8988T (cell line): ENCODE results near the gene C1orf141.
"Not testable (repeated sequence)": the region's sequence is repeated elsewhere in the genome, so short reads cannot be mapped to it uniquely, and the experiment has no call there.

Source experiments
- DNase-seq: peaks from one replicate; pipeline ENCODE4 v3.0.0; 2011

C1orf141 gene

DNA sequence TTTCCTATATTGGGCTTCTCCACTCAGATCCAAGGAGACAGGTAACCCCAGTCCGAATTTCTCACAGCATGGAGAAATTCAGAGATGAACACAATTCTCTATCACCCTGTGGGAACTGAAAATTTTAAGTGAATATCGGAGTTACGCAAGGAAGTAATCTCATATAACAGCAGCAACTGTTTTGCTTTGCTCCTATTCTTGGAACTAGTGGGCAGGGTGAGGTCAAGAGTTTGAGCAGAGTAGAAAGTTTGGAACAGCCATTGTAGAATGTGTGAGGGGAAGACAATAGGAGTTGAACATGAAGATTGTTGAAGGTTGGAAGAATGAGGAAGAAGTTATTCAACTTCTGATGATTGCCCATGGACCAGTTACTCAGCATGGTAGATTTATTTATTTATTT, 56.5 kb downstream of the C1orf141 start:
- no peak for DNase-seq

DNA sequence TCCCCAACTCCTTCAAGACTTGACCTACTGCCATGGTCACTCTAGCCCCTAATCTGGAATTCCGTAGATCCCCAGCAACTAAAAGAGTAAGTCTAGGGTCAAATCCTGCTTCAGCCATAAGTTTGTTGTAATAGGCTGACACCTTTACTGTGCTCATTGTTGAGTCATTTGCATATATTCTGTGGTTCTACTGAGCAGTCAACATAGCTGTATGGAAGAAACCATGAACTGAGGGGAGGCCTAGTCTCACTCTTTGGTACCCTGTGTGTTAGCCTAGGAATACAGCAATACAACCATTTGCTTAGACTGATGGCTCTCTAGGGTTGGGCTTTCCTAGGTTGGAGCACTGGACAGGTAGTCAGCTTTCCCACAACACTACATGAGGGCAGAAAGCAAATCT, 57.2 kb downstream of the C1orf141 start:
- DNase-seq, result no peak

DNA sequence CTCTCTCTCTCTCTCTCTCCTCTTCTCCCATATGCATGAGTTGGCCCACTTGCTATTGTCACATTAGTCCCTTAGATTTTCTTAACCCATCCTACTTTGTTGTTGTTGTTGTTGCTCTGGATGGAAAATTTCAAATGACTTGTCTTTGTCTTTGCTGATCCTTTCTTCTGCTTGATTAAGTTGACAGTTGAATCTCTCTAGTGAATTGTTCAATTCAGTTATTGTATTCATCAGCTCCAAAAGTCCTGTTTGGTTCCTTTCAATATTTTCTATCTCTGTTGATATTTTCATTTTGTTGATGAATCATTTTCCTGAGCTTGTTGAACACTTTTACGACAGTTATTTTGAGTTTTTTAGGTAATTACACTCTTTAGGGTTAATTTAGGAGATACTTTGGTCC, 62.0 kb downstream of the C1orf141 start:
- no peak for DNase-seq

DNA sequence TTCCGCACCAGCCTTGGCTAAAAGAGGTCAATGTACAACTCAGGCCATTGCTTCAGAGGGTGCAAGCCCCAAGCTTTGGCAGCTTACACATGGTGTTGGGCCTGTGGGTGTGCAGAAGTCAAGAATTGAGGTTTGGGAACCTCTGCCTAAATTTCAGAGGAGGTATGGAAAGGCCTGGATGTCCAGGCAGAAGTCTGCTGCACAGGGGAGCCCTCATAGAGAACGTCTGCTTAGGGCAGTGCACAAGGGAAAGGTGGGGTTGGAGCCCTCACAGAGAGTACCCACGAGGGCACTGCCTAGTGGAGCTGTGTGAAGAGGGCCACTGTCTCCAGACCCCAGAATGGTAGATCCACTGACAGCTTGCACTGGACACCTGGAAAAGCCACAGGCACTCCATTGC, 67.1 kb downstream of the C1orf141 start:
- not testable (repeated sequence) for DNase-seq

DNA sequence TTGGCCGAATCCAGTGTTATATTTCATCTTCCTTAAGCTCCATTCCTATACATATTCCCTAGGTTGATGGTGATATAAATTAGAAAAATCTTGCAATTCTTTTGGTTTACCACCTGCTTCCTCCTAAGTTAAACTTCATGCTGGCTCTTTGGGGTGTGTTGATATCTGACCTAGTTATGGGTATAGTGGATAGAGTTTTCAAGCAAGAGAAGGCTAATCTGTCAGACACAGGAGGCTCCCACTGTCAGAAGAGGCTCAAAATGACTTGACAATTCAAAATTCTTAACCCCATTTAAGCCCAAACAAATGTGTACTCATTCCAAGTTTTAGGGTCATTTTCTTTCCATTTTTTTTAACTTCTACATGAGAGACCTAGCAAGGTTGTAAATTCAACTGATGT, 72.4 kb downstream of the C1orf141 start:
- no peak for DNase-seq

DNA sequence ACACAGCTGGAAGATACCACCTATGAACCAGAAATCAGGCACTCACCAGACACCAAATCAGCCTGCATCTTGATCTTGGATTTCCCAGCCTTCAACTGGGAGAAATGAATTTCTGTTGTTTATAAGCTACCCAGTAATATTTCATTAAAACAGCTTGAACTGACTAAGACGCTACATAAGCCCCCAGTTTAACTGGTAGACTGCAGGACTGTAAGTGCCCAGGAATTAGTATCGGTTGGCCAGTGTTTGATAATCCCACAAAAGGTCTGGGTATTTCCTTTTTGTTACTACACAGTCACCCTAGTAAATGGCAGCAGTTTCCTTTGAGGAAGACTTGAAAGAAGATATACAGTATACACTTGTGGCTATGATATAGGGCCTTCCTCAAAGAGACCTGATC, 73.5 kb downstream of the C1orf141 start:
- no peak for DNase-seq

DNA sequence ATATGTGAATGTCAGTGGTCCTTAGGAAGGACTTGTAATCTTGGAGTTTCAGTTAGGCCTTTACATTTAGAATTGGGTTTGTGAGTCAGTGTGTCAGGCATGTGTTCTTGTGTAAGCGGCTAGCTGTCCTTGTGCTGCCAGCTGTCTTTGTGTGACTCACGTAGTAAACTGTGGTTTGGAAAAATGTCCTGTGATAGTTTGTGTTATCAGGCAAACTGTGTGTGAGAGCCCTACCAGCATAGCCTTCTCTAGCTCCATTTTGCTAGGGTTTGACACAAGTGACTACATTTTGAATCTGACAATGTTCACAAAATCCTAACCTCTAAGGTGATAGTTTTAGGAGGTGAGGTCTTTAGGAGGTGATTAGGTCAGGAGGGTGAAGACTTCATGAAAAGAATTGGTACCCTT, 74.0 kb downstream of the C1orf141 start:
- no peak for DNase-seq

DNA sequence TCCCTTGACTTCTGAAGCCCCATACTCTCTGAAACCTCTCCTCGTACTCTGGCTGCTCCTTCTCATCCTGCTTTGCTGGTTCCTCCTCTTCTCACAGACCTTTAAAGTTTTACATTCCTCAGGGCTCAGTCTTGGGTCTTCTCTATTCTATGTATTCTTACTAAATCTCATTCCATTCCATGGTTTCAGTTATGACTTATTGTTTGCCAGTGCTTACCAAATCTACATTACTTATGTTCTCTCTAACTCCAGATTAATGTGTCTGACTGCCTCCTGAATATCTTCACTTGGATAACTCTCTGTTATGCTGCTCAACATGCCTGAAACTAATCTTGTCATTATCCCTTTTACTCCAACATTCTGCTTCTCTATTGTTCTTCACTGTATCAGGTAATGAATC, 75.4 kb downstream of the C1orf141 start:
- no peak for DNase-seq

DNA sequence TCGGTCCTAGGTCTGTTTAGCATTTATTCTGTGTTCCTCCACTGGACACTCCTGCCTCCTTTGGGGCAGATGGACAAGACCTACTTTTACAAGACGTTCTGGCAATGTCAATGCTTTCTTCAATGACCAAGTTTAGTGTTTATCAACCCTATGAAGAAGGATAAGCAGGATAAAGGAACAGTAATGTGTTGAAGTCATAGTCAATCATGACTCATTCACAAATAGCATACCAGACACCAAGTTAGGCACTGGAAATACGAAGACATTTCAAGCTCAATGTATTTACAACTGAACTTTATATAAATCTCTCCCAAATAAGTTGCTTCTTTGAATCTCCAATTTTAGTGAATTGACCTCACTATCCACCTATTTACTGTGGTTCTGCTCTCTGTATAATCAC, 76.0 kb downstream of the C1orf141 start:
- no peak for DNase-seq

DNA sequence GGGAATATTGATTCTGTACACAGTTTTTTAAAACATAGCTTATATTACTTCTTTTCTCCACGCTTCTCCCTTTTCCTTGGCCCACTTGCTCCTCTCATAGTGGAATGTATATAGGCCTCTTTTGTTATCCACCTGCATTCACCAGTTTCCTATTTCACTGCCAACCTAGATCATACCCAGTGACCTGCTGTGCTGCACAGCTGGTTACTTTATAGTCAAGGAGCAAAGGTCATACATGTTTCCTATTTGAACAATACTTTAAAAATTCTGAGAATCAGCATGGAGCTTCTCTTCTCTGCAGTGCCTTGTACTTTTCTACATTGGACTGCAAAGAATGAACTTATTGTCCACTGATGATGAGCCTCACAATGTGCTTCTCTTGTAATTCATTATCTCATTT, 76.5 kb downstream of the C1orf141 start:
- no peak for DNase-seq

DNA sequence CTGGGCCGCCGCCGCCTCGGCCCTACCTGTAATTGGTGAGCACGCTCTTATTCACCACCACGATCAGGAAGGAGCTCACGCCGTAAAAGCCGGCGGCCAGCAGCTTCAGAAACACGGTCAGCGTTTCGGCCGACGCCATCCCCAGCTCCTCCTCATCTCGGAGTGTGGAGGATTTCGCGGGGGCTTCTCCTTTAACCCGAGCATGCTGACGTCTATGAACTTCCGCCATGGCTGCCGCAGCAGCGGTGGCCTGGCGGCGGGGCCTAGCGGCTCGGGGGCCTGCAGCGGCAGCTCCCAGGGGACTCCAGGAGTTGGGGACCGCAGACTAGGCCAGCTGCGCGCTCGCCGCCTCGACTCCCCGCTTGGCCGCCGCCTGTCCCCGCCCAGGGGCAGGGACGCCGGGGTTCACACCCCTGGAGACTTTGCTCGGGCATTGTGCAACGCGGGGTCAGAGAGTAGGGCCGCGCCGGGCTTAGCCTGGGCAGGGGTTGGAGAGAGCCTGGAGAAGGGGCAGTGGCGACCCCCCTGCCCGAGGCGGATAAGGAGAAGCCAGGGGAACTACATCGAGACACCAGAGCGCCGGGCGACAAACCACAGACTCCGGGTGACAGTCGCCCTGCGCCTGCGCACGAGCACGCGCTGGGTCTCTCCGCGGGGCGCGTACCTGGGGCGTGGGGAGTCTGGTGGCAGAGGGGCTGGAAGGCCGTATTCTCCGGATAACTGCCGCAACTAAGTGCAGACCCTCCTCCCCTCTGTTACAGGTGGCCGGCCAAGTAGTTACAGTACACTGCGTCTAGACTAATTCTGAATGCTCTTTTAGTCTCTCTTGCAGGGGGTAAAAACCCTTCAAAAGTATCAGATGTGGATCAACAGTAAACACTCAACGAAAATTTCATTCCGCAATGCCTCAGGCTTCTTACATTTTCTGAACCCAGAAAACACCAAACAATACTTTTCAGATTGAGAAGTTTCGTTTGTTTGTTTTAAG, 80.7 kb downstream of the C1orf141 start, which contains the start of gene SLC35D1:
Gene SLC35D1 (minus strand): TSS at position 364 of the 988 bp plus-strand sequence. CDS start 135 bp downstream, at position 229.
- peak; percentile 60 for DNase-seq

DNA sequence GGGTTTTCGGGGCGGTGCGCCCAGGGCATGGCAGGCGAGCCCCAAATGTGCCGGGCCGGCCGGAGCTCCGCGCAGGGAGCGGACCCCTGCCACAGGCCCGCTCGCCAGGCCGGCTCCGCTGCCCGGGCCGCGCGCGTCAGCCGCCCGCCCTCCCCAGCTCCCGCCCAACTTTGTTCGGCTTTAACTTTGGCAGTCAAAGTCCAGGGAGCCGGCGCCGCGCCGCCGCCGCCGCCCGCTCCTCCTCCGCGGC, 81.3 kb downstream of the C1orf141 start:
- DNase-seq, result peak; percentile 28

DNA sequence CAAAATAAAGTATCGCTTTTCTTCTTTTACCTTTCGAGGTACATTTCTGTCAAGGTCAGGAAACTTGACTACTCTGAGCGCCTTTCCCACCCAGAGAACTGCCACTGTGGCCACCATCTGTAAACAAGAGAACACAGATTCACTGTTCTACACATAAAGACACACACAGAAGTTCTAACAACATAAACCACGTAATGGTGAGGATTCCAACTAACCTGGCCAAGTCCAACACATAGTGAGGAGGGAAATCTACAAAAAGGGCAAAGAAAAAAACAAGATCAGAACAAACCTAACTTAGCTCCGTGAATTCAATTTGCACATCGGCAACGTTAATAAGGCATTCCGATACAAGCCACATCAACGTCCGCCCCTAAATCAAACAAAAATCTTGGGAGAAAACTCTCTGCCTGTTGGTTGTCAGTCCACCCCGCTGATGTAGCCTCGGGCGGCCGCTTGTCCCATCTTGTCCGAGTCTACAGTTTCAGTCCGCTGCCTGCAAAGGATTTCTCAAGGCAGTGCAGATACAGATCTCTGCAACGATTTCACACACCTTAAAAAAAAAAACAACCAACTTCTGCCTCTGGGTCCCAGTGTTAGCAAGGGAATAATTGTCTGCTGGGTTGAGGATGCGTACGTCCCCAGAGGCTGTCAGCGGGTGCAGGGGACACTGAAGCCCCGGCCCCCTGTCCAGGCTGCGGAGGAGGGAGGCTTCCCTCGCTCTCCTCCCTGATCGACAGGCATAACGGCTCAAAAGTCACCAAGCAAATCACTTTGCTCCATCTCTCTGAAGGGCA, 81.8 kb downstream of the C1orf141 start:
- peak; percentile 13 for DNase-seq

DNA sequence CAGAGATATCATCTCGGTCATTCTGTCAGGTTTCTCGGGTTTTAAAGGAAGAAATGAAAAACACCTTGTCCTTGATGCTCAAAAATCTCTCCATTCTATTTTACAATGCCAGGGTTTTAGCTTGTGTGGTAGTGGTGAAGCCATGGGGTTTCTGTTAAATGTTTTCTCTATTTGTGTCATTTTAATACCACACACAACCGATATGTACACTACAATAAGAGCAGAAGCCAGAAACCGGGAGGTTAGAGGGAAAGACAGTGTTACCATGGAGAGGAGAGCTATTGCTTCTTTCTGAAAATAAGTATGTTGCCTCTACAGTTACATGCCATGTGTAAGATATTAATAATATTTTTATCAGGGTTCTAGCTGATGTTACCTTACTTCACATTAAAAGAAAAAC, 83.6 kb downstream of the C1orf141 start:
- no peak for DNase-seq

DNA sequence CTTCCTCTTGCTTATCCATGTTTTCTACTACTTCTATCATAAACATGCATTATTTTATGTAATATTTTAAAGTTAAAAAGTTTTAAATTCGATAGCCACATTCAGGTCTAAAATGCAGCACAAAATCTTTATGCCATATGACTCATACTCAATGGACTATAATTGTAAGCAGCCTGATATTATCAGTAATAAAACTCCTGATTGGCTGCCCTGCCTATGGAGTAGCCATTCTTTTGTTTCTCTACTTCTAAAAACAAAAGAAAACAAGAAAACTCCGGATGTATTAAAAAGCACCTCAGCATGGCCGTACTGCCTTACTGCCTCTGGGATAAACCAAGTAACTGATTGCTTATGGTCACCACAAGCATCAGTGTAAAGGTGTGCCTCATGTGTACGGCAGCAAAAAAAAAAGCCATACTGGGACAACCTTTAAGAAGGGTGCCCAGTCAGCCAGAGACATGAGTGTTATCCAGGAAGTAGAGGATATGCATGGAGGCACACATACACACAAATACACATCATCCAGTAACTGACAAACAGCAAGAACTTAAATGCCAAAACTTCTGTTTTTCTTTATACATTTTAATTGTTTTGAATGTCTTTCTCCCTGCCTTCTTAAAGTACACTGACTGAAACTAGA, 90.0 kb downstream of the C1orf141 start:
- DNase-seq, result no peak

DNA sequence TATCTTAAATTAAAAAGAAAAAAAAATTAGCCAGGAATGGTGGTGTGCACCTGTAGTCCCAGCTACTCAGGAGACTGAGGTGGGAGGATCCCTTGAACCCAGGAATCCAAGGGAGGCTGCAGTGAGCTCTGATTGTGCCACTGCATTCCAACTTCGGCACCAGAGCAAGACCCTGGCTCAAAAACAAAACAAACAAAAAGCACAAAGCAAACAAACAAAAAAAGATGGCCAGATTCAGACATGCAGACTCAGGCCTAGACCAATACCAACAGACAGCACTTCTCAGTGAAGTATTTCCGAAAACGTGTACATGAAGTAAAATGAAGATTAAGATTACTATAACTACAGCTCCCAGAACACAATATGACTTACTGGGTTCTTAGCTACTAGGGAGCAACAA, 91.4 kb downstream of the C1orf141 start:
- DNase-seq, result no peak
